GOT3 (cell line): Measurements from ENCODE around the gene MAMSTR.

ENCODE experiments used
- DNase-seq: peaks from one replicate; lab custom pipeline; 2025; ENCODE audit warnings: mixed read lengths; lab: John Stamatoyannopoulos, UW

The MAMSTR gene

GRCh38 chr19:48746110-48746509 is 26.6 kb upstream of the MAMSTR start:
- DNase-seq: no peak

- no peak for DNase-seq
Observed at GRCh38 chr19:48745208-48745995, 25.9 kb upstream of the MAMSTR start.

- DNase-seq: no peak
Observed at GRCh38 chr19:48742096-48742495, 22.6 kb upstream of the MAMSTR start.

GRCh38 chr19:48741129-48741999 is 21.8 kb upstream of the MAMSTR start:
- DNase-seq: no peak

DNA sequence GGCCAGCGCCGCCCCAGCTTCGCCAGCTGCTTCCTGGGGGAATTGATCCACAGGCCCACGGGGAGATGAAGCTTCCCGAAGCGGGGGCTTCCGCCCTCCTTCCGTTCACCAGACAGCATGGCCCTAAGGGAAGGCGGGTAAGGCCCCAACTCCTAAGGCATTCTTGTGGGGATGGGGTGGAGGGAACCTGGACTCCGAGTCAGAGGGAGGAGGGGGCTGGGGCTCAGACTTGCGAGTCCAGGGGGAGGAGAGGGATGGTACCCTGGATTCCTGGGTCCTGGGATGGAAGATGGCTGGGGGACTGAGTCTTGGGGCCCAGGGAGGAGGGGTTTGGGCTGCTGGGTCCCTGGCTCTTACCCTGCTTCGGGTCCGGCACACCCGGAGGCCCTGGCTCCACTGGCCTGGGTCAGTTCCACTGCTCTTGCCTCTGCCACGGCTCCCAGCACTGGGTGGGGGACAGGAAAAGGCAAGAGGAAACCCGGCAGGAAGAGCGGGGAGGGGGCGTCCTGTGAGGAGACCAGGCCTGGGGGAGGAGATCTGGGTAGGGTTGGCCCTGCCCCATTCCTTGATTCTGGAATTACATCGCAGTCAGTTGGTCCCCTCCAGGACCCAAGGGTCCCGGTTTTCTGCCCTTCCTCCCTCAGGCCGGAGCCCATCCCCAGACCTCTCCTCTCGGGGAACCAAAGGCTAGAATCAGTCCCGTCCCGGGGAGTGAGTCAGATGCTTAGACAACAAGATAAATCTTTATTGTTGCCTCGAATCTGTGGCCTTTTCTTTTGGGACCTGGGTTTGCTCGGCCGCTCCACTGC is 20.8 kb upstream of the MAMSTR start, which contains the start of gene RASIP1:
Gene RASIP1, minus strand, starts transcription at position 447 of the 809 bp plus-strand sequence. Its CDS starts 328 bp downstream, at position 119.
- DNase-seq: no peak

DNA sequence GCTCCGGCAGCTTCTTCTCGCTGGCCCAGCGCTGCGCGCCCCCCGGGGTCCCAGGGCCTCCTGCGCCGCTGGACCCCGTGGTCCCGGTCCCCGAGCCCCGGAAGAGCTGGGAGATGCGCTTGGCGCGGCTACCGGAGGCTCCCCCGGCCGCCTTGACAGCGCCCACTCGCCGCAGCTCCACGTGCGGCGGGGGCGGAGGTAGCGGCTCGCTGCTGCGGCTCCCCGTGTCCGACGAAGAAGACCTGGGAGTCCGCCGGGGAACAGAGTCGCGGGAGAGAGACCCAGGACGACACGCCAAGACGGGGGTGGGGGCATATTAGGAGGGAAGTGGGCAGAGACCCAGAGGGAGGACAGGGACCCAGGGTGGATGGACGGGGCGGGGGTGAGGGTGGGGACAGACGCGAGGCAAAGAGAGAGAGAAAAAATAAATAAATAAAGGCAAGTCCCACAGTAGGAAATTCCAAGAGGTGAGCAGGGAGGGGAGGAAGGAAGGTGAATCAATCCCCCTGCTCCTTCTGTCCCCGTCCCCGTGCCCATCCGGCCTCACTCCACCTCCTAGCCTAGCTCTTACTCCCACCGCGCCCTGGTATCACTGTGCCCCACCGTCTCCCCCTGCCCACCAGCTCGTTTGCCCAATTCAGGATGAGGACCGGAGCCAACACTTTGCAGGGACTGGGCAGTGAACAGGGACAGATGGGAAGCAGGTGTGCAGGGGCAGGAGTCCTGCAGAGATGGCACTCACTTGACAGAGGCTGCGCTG is 20.1 kb upstream of the MAMSTR start:
- no peak for DNase-seq

- peak; percentile 51 for DNase-seq
Observed at GRCh38 chr19:48738557-48739403, 19.3 kb upstream of the MAMSTR start.

DNA sequence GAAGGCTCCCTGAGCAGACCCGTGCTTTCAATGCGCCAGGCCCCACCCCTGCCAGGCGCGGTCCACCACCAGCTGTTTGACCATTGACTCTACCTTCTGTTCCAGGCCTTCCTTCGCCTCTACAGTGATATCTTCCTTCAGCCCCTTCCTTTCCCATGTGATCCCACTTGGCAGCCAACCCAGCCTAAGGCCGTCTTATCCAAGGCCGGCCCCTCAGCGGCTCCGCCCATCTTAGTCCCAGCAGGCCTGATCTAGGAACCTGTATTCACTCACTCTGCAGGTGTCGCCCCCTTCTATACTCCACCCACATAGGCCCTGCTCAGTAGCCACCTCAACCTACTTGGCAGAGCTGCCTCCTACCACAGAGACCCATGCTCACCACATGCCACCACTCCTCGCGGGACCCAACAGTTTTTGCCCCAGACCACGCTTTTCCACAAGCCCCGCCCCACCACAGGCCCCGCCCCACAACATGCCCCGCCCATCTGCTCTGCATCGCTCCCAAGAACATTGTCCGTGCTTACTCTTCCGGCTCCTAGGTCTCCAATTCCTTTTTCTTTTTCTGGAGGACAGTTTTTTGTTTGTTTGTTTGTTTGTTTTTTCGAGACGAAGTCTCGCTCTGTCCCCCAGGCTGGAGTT is 18.0 kb upstream of the MAMSTR start:
- DNase-seq: no peak

DNA sequence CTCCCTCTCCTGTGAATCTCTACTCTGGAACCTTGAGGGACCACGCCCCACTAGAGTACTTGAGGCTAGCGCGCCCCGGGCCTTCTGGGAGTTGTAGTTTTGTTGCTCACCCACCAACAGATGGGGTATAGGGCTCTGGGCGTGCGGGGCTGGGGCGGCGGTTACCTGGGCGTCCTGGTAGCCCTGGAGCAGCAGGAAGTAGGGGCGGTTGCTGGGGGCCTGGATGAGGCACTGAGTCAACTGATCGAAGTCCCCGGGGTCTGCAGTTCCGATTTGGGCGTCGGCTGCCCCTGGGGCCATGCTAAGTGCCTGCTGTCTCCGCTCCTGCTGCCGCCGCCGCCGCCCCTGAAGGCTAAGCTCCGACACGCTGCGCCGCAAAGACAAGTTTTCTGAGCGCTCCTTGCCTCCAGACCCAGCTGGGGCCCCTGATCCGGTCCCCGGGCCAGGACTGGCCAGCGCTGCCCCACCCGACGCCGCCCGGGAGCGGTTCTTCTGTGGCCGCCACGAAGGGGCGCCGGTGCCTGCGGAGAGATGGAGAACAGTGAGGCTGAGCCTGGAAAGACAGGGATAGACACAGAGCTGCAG is 15.6 kb upstream of the MAMSTR start:
- DNase-seq: no peak

DNA sequence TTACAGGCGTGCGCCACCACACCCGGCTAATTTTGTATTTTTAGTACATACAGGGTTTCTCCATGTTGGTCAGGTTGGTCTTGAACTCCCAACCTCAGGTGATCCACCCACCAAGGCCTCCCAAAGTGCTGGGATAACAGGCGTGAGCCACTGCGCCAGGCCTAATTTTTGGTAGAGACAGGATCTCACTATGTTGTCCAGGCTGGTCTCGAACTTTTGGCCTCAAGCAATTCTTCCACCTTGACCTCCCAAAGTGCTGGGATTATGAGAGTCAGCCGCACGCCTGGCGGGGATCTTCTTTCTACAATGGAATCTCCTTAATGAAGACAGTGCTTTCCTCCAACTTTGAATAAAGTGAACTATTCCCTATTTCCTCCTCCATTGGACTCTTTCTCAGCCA is 15.1 kb upstream of the MAMSTR start:
- no peak for DNase-seq

- no peak for DNase-seq
Observed at GRCh38 chr19:48731452-48731851, 11.9 kb upstream of the MAMSTR start.

DNA sequence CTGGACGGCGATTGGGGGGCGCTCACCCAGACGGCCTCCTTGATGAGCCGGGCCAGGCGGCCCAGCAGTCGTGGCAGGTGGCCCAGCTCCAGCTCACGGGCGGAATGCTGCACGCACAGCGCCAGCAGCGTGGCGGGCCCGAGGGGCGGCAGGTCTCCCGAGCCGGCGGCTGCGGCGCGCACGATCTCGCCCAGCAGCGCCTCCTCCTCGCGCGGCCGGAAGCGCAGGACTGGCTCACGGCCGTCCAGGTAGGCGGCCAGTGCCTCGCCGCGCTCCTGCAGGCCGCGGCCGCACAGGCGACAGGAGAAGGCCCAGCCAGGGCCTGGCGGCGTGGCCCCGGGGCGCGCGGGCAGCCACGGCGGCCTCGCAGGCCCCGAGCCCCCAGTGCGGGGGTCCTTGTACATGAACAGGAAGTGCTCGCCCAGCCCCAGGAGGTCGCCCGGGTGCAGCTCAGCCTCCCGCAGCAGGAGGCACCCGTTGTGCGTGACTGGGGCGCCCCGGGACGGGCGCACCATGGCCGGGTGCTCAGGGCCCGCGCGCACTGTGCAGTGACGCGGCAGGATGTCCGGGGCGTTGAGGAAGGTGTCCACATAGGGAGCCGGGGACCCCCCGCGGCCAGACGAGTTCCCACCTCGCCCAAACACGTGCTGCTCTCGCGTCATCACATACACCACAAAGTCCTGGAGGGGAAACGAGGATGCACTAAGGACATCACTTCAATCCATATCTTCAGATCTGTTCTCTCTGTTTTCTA is 9.6 kb upstream of the MAMSTR start:
- no peak for DNase-seq

- DNase-seq: no peak
Observed at GRCh38 chr19:48726556-48726955, 7.0 kb upstream of the MAMSTR start.

DNA sequence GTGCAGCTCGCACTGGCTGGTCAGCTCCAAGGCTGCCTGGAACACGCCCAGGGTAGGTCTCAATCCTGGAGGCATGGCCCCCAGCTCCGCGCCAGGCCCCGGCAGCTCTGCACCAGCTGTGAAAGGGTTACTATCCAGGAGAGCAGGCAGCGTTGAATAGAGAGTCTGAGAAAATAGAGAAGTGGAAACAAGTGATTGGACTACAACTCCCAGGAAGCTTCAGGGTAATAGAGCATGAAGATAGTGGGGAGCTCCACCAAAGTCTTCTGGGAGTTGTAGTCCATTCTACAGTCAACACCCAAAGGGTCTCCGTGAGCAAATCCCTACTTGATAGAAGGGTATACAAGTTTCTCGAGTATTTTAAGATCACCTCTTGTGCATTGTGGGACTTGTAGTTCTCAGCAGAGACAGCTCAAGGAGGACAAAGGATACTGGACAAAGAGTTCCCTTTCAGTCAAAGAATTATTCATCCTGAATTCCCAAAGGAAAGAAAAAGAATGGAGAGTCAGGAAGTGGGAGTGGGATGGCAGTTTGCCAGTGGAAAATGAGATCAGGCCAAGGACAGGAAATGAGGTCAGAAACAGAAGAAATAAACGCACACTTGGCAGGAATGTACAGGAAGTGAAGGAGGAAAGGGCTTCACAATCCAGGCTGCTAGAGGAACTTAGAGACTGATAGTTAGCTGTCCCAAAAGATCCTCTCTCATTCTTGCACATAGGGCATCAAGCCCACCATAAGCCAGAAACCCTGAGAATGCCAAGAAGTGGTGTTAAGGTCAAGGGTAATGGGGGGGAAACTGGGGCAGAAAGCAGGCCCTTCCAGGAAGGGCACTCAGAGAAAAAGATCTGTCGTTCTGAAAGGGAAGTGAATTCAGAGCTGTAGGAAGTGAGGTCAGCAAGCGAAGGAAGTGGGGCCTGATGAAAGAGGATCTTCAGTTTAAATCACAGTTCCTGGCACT is 5.5 kb upstream of the MAMSTR start:
- DNase-seq: no peak

- DNase-seq: no peak
Observed at GRCh38 chr19:48722196-48722708, 2.7 kb upstream of the MAMSTR start.

GRCh38 chr19:48720613-48721296 is 1.2 kb upstream of the MAMSTR start:
- peak; percentile 89 for DNase-seq

DNA sequence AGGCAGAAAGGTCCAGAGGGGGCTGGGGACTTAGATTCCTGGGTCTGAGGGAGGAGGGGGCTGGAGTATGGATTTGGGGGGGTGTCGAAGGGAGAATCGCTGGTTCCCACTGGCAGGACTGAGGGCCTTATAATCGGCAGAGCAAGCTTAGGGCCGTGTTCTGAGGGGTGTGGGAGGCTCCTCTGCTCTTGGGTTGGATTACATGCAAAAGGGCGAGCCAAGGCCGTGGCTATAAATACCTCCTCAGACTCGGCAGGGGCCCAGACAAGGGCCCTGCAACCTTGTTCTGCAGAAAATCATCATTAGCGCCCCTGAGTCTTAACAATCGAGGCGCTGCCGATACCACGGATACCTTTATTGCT is 707 bp upstream of the MAMSTR start:
- no peak for DNase-seq
